ENCODE results near the gene PIM1.

- no peak for TF ChIP-seq CTCF (IDR thresholded peaks at IDR 0.05; ENCODE audit: low read depth, low read length)
- no peak for TF ChIP-seq EZH2phosphoT487 (IDR thresholded peaks at IDR 0.05; ENCODE audit: low read depth)
Observed at GRCh38 chr6:37202788-37203491, 33.0 kb downstream of the PIM1 start.

All from OCI-LY3 (cell line).